H9 (cell line): ENCODE results near the gene MAD1L1. TPM values are rescaled to one million over a fixed set of nuclear protein-coding genes. Genes with fewer than 3 reads are reported as not detected.

Experiments used
- DNase-seq: peaks from one replicate; pipeline ENCODE4 v3.0.0-alpha.2; 2017
- H2AFZ ChIP-seq: one replicate; pipeline ENCODE4 v1.6.1; 2013; ENCODE audit warnings: mild to moderate bottlenecking, low read length, control low read depth, moderate library complexity
- H2AK5ac ChIP-seq: 2 replicates; pipeline ENCODE4 v1.6.1; 2013; ENCODE audit warnings: low read length, control low read depth, mixed read lengths; ENCODE audit not compliant: insufficient read length
- H2BK120ac ChIP-seq: one replicate; pipeline ENCODE4 v1.6.1; 2013; ENCODE audit warnings: low read depth, mild to moderate bottlenecking, low read length, control low read depth, inconsistent platforms; ENCODE audit not compliant: poor library complexity, severe bottlenecking
- H2BK12ac ChIP-seq: 2 replicates; pipeline ENCODE4 v1.6.1; 2013; ENCODE audit warnings: low read length, control low read depth, mixed read lengths, low read depth; ENCODE audit not compliant: insufficient read length
- H2BK15ac ChIP-seq: 2 replicates; pipeline ENCODE4 v1.6.1; 2013; ENCODE audit warnings: low read depth, low read length, control low read depth
- H2BK20ac ChIP-seq: one replicate; pipeline ENCODE4 v1.6.1; 2013; ENCODE audit warnings: low read depth, mild to moderate bottlenecking, low read length, control low read depth, inconsistent platforms; ENCODE audit not compliant: poor library complexity, severe bottlenecking
- H2BK5ac ChIP-seq: 2 replicates; pipeline ENCODE4 v1.6.1; 2013; ENCODE audit warnings: low read length, control low read depth, mixed read lengths; ENCODE audit not compliant: insufficient read length
- H3K14ac ChIP-seq: 2 replicates; pipeline ENCODE4 v1.6.1; 2013; ENCODE audit warnings: low read length, control low read depth; ENCODE audit not compliant: insufficient read depth
- H3K18ac ChIP-seq: 2 replicates; pipeline ENCODE4 v1.6.1; 2013; ENCODE audit warnings: low read depth, mild to moderate bottlenecking, mixed read lengths, low read length, control low read depth; ENCODE audit not compliant: insufficient read length
- H3K23ac ChIP-seq: 2 replicates; pipeline ENCODE4 v1.6.1; 2013; ENCODE audit warnings: low read length, control low read depth, mixed read lengths, low read depth; ENCODE audit not compliant: insufficient read length
- H3K23me2 ChIP-seq: 2 replicates; pipeline ENCODE4 v1.6.1; 2013; ENCODE audit warnings: low read depth, mild to moderate bottlenecking, mixed read lengths, low read length, control low read depth; ENCODE audit not compliant: insufficient read length, poor library complexity, severe bottlenecking
- H3K27ac ChIP-seq: 2 replicates; pipeline ENCODE4 v1.5.1; 2013; ENCODE audit warnings: low read length, control low read depth, mixed read lengths, low read depth; ENCODE audit not compliant: insufficient read length
- H3K27me3 ChIP-seq: 2 replicates; pipeline ENCODE4 v1.6.1; 2013; ENCODE audit warnings: low read length, control low read depth, inconsistent platforms; ENCODE audit not compliant: insufficient read depth
- H3K4ac ChIP-seq: 2 replicates; pipeline ENCODE4 v1.6.1; 2013; ENCODE audit warnings: low read depth, mild to moderate bottlenecking, control low read depth, inconsistent platforms, low read length, moderate library complexity
- H3K4me1 ChIP-seq: 2 replicates; pipeline ENCODE4 v1.6.1; 2013; ENCODE audit warnings: low read length, control low read depth, inconsistent platforms; ENCODE audit not compliant: insufficient read depth
- H3K4me2 ChIP-seq: 2 replicates; pipeline ENCODE4 v1.6.1; 2013; ENCODE audit warnings: low read length, control low read depth, mixed read lengths; ENCODE audit not compliant: insufficient read length, insufficient read depth
- H3K56ac ChIP-seq: 2 replicates; pipeline ENCODE4 v1.6.1; 2013; ENCODE audit warnings: low read depth, mild to moderate bottlenecking, mixed read lengths, low read length, control low read depth; ENCODE audit not compliant: insufficient read length
- H3K79me1 ChIP-seq: 2 replicates; pipeline ENCODE4 v1.6.1; 2013; ENCODE audit warnings: low read depth, mild to moderate bottlenecking, moderate library complexity, low read length, control low read depth, inconsistent platforms; ENCODE audit not compliant: insufficient read depth, poor library complexity, severe bottlenecking
- H3K79me2 ChIP-seq: 2 replicates; pipeline ENCODE4 v1.6.1; 2013; ENCODE audit warnings: low read length, control low read depth, inconsistent platforms; ENCODE audit not compliant: insufficient read depth
- H3K9ac ChIP-seq: 2 replicates; pipeline ENCODE4 v1.6.1; 2013; ENCODE audit warnings: low read length, control low read depth, mixed read lengths; ENCODE audit not compliant: insufficient read length; ENCODE audit errors: extremely low read depth
- H3K9me3 ChIP-seq: one replicate; pipeline ENCODE4 v1.6.1; 2013; ENCODE audit warnings: low read depth, low read length, inconsistent platforms; ENCODE audit not compliant: control insufficient read depth
- H3T11ph ChIP-seq: one replicate; pipeline ENCODE4 v1.6.1; 2013; ENCODE audit warnings: mild to moderate bottlenecking, low read length, control low read depth, inconsistent platforms
- H4K20me1 ChIP-seq: one replicate; pipeline ENCODE4 v1.6.1; 2013; ENCODE audit not compliant: control insufficient read depth, insufficient read length, insufficient read depth
- H4K5ac ChIP-seq: 2 replicates; pipeline ENCODE4 v1.6.1; 2013; ENCODE audit warnings: low read depth, mild to moderate bottlenecking, mixed read lengths, low read length, control low read depth; ENCODE audit not compliant: insufficient read length
- H4K8ac ChIP-seq: replicated peaks from 2 replicates; pipeline ENCODE4 v1.6.1; 2013; ENCODE audit warnings: low read length, control low read depth, mixed read lengths, low read depth; ENCODE audit not compliant: insufficient read length
- H4K91ac ChIP-seq: 2 replicates; pipeline ENCODE4 v1.6.1; 2013; ENCODE audit warnings: low read depth, mild to moderate bottlenecking, moderate library complexity, mixed read lengths, low read length, control low read depth; ENCODE audit not compliant: insufficient read length
- H3K27ac Mint-ChIP-seq, 3 experiments: 2 replicates in 2 of 3; 3 replicates in 1 of 3; pipeline ENCODE4 v1.8.0; 2020 to 2021; ENCODE audit warnings: mixed read lengths in 3 of 3, mild to moderate bottlenecking in 1 of 3, moderate library complexity in 1 of 3
- H3K27me3 Mint-ChIP-seq: 2 replicates; pipeline ENCODE4 v1.8.0; 2021; ENCODE audit warnings: low read depth, mild to moderate bottlenecking, moderate library complexity, mixed read lengths
- H3K36me3 Mint-ChIP-seq, 3 experiments: 2 replicates in 2 of 3; 3 replicates in 1 of 3; pipeline ENCODE4 v1.8.0; 2020 to 2021; ENCODE audit warnings: low read depth in 3 of 3, mixed read lengths in 3 of 3; ENCODE audit not compliant: insufficient read depth in 1 of 3
- H3K4me1 Mint-ChIP-seq, 2 experiments: 2 replicates each; pipeline ENCODE4 v1.8.0; 2020; ENCODE audit warnings: mixed read lengths in 2 of 2
- H3K4me3 Mint-ChIP-seq, 2 experiments: 2 replicates in 1 of 2; 3 replicates in 1 of 2; pipeline ENCODE4 v1.8.0; 2020 to 2021; ENCODE audit warnings: mild to moderate bottlenecking in 2 of 2, mixed read lengths in 2 of 2, moderate library complexity in 1 of 2
- H3K9me3 Mint-ChIP-seq, 2 experiments: 2 replicates in 1 of 2; 3 replicates in 1 of 2; pipeline ENCODE4 v1.8.0; 2020; ENCODE audit warnings: mild to moderate bottlenecking in 2 of 2, mixed read lengths in 2 of 2, moderate library complexity in 1 of 2
- CTCF ChIP-seq: fragments of 200-600 bp; sonication (generic); conservative IDR thresholded peaks from 3 replicates; pipeline ENCODE4 v1.8.0; 2021; ENCODE audit warnings: antibody characterized with exemption, mild to moderate bottlenecking
- WGBS: extraction: QIAGEN DNeasy Blood & Tissue Kit; methylation state at CpG from one replicate; pipeline ENCODE4 v1.1.7; 2013; ENCODE audit warnings: missing lambda C conversion rate, low lambda C conversion rate, mixed read lengths; ENCODE audit not compliant: insufficient read length; ENCODE audit errors: extremely low coverage; 5-methylcytosine and 5-hydroxymethylcytosine counted together
- total RNA-seq: library from RNA; stranded (reverse); gene quantifications from 2 replicates; pipeline ENCODE4 v1.2.1, GENCODE V29; 2021

The MAD1L1 gene
- total RNA-seq, 1 experiment from 2014 or later: 39.0 TPM

- no peaks in the 10 kb centered on the region; the same call in 1 of the 2 replicates for H3K27me3 Mint-ChIP-seq
- H3K4me1 ChIP-seq: no peaks in the 10 kb centered on the region
- no CpG with 5 or more reads among the region's 26 CpGs for WGBS
These were observed 373.3 kb downstream of the MAD1L1 start for GRCh38 chr7:1859266-1860035.

More at GRCh38 chr7:1859266-1860035, 373.3 kb downstream of the MAD1L1 start:
- no peak for DNase-seq
- Mint-ChIP-seq H3K36me3 (0 out of 7 replicates have a peak, but pooled peaks cover 0 to 4% (median 0%) of the 10 kb centered on the region in 3 experiments), H3K27ac (no peak overlapping the region), H3K9me3 (no peaks in the 10 kb centered on the region), H3K4me1 (peaks cover 9 to 19% of the 10 kb centered on the region in 2 experiments), H3K4me3 (no peak overlapping the region)
- Histone ChIP-seq H2AFZ (no peak overlapping the region), H4K91ac (no peak overlapping the region), H3K23me2 (no peaks in the 10 kb centered on the region), H2BK5ac (no peak overlapping the region), H3K79me2 (no peaks in the 10 kb centered on the region), H4K5ac (no peak overlapping the region), H3K14ac (no peak overlapping the region), H4K8ac (no peak overlapping the region), H2BK120ac (no peak overlapping the region), H2AK5ac (no peak overlapping the region), H3K4me2 (no peak overlapping the region), H3K23ac (no peak overlapping the region), H3K9ac (no peak overlapping the region), H3K4ac (no peak overlapping the region), H4K20me1 (peaks cover 3% of the 10 kb centered on the region), H3K56ac (no peak overlapping the region), H2BK20ac (no peak overlapping the region), H3T11ph (no peak overlapping the region), H3K18ac (no peak overlapping the region), H3K9me3 (no peaks in the 10 kb centered on the region), H3K79me1 (no peaks in the 10 kb centered on the region), H3K27me3 (no peaks in the 10 kb centered on the region), H2BK15ac (no peak overlapping the region), H2BK12ac (no peak overlapping the region), H3K27ac (no peak overlapping the region)
- TF ChIP-seq CTCF: no peak
